ENCODE data around the gene ALG1L2.
"Not testable (repeated sequence)": the region's sequence is repeated elsewhere in the genome, so short reads cannot be mapped to it uniquely, and the experiment has no call there.

Gene ALG1L2, protein sequence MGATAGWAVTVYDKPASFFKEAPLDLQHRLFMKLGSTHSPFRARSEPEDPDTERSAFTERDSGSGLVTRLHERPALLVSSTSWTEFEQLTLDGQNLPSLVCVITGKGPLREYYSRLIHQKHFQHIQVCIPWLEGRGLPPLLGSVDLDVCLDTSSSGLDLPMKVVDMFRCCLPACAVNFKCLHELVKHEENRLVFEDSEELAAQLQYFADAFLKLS

DNA sequence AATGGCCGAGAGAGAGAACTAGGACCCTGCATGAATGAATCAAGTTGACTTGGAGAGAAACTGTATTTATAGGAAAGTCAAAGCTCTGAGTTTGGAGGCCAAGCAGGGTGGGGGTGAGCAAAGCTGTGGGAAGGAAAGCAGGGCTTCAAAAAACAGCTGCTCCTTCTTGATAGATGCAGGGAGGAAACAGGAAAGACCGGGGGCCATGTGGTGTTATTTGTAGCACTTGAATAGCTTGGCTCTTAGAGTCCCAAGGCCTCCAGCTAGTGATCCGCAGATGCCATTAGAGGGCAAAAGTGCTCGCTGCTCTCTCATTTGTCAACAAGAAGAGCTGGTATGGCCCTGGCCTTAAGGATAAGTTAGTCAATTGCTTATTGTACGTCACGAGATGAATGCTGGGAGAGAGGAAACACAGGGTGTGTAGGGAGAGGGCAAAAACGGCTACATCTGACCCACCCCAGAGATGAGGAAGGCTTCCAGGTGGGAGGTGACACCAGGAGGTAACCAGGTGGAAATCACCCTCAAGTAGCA, at the start of gene ALG1L2:
TSS of gene ALG1L2 (plus strand) at position 481 of the 531 bp plus-strand sequence. CDS start 186 bp downstream, outside the sequence.
- no peak for DNase-seq (ENCODE audit: low read depth)

DNA sequence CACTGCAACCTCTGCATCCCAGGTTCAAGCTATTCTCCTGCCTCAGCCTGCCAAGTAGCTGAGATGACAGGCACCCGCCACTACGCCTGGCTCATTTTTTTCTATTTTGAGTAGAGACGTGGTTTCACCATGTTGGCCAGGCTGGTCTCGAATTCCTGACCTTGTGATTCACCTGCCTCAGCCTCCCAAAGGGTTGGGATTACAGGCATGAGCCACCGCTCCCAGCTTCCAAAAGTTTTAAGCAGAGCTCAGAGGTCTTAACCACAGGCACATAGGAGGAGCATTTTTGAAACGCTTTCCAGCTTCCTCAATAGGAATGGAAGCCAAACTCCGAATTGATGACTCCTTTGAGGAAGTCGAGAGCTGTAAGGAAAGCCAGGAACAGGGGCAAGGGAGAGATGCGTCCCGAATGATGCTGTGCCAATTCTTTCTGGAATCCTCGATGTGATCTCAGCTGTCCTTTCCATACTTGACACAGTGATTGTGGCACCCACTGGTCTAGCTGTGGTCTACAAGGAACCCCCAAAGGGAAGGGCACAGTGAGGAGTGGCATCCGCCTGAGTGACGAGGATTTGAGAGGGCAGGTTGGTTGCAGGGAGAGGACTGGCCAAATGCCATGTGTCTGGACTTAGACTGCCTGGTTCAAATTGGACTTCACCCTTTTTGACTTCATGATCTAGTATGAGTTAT, 44.4 kb upstream of the ALG1L2 start:
- not testable (repeated sequence) for DNase-seq (ENCODE audit: low read depth)

DNA sequence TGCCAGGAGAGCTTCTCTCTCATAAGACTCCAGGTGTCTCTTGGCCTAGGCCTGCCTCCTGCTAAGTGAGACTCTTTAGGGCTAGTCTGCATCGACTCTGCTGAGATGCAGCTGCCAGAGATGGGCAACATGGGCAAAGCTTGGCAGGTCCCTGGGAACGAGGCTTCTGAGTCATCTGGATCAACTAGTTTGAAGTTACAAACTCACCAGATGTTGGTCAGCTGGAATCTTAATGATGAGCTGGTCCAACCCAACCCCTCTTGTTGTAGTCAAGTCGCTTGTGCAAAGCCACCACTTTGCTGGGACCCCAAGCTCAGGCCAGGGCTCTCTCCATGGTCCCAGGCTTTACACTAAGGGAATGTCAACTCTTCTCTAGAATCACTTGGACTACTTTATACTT, 38.9 kb upstream of the ALG1L2 start:
- DNase-seq (ENCODE audit: low read depth): not testable (repeated sequence)

DNA sequence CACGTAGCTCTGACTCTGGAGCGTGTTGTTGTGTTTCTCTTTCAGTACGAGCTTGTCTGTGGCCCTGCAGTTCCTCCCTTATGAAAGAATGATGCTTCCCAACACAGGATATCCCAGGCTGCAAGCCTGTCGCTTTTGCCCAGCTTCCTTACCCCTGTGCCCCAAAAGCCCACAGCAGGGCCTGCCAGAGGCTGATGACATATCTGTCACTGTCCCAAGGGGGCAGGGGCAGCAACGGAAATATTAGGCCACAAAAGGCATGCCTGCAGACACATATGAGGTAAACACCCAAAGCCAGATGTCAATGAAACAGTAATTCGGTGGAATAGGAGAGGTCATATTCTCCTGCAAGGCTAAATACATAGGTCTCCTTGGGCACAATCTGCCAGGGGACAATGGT, 38.0 kb upstream of the ALG1L2 start:
- not testable (repeated sequence) for DNase-seq (ENCODE audit: low read depth)

DNA sequence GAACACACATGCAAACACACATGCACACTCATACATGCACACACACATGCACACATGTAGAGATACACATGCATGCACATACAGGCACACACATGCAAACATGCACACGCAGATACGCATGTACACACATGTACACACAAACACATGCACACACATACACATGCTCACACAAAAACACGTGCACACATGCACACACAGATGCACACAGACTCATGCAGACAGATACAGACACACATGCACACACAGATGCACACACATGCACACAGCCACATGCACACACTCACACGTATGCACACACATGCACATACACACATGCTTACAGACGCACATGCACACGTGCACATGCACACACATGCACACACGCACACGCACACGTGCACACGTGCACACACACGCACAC, 37.3 kb upstream of the ALG1L2 start:
- DNase-seq (ENCODE audit: low read depth): no peak

DNA sequence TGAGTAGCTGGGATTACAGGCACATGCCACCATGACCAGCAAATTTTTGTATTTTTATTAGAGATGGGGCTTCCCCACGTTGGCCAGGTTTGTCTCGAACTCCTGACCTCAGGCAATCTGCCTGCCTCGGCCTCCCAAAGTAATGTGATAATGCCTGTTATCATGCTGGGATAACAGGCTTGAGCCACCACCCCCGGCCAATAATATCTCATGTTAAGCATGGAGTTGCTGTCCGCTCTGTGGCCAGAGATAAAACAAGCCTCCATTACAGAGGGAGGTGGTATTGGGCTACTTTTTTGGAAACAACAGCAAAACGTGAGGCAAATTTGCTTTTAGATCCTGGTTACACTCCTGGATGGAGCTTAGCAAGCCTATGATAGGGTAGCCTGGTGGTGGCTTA, 32.9 kb upstream of the ALG1L2 start:
- DNase-seq (ENCODE audit: low read depth): no peak

DNA sequence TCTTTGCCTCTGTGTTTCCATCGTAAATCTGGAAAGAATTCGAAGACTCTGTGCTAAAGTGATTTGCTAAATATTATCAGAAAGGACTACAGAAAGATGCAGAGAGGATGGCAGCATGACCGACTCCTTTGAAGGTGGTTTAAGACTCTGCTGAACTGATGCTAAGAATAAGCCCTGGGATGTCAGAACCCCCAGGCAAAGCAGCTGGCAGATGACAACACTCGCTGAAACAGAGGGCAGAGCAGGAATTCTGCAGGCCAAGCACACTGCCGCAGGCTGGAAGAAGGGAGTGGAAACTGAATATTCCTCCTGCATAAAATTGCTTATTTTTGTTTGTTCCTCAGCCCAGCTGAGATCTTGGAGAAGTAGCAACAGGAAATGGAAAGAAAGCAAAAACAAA, 29.3 kb upstream of the ALG1L2 start:
- DNase-seq (ENCODE audit: low read depth): not testable (repeated sequence)

DNA sequence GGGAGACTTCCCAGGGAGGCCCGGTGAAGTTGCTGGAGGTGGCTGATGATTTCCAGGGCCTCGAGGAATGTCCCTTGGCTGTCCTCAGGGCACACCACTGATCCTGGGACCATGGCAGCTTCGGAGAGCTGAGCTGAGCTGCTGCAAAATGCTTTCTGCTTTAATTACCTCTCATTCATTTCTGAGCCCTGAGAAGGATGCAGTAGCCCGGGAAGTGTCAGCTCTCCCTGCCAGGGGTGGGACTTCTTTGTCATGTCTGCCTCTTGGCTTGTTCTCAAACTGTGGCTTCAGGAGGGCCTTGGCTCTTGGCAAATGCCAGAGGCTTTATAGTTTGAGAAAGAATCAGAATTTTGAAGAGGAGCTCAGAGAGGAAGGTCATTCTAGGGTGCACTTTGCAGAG, 28.7 kb upstream of the ALG1L2 start:
- not testable (repeated sequence) for DNase-seq (ENCODE audit: low read depth)

DNA sequence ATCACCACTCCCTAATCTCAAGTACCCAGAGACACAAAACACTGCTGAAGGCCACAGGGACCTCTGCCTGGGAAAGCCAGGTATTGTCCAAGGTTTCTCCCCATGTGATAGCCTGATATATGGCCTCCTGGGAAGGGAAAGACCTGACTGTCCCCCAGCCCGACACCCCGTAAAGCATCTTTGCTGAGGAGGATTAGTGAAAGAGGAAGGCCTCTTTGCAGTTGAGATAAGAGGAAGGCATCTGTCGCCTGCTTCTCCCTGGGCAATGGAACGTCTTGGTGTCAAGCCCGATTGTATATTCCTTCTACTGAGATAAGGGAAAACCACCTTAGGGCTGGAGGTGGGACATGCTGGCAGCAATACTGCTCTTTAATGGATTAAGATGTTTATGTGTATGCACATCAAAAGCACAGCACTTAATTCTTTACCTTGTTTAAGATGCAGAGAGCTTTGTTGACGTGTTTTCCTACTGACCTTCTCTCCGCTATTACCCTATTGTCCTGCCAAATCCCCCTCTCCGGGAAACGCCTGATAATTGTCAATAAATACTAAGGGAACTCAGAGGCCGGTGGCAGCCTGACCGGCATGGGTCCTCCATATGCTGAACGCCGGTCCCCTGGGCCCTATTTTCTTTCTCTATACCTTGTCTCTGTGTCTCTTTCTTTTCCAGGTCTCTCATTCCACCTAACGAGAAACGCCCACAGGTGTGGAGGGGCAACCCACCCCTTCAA, 23.9 kb upstream of the ALG1L2 start:
- DNase-seq (ENCODE audit: low read depth): not testable (repeated sequence)

DNA sequence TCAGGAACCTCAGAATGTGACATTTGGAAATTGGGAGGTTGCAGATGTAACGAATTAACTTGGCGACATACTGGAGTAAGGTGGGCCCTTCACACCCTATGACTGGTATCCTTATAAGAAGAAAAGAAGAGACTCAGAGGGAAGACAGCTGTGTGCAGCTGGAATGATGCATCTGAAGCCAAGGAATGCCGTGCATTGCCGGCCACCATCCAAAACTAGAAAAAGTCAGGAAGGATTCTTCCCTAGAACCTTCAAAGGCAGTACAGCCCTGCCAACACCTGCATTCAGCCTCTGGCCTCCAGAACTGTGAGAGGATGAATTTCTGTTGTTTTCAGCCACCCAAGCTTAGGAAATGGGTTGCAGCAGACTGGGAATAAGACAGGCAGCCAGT, 23.4 kb upstream of the ALG1L2 start:
- DNase-seq (ENCODE audit: low read depth): not testable (repeated sequence)

DNA sequence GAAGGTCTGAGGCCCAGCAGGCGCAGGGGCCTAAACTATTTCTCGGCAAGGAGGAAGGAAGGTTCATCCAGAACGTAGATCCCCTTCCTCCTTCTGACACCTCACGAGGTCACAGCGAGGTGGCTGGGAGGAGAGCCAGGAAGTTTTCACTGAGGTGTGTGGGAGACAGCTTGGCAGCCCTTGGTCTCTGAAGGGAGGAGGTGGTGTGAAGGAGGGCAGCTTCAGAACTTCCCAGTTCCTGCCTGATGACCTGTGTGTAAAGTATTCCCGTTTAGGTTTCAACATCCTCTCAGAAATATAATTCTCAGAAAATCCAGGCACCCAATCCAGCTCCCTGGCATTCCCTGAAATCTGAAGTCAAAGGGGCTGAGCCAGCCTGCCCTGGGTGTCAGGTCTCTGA, 22.9 kb upstream of the ALG1L2 start:
- DNase-seq (ENCODE audit: low read depth): not testable (repeated sequence)

DNA sequence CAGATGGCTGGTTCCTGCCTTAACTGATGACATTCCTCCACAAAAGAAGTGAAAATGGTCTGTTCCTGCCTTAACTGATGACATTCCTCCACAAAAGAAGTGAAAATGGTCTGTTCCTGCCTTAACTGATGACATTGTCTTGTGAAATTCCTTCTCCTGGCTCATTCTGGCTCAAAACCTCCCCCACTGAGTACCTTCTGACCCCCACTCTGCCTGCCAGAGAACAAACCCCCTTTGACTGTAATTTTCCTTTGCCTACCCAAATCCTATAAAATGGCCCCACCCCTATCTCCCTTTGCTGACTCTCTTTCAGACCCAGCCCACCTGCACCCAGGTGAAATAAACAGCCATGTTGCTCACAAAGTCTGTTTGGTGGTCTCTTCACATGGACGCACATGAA, 22.5 kb upstream of the ALG1L2 start:
- DNase-seq (ENCODE audit: low read depth): not testable (repeated sequence)

DNA sequence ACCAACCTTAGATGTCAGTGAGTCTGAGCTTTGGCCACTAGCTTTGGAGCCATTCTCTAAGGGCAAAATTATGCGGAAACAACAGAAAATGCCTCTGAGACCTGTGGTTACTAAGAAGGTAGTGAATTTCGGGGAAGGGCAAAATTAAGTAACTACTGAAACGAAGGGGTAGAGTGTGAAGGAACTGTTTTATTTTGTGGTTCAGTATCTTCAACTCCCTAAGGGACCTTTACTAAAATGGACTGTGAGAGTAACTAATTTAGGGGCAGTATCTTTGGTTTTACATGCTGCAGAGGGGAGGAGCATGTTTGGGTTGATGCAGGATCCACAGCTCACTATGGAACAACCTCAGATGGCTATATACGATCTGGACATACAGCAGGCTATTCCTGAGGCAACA, 8.0 kb upstream of the ALG1L2 start:
- no peak for DNase-seq (ENCODE audit: low read depth)

DNA sequence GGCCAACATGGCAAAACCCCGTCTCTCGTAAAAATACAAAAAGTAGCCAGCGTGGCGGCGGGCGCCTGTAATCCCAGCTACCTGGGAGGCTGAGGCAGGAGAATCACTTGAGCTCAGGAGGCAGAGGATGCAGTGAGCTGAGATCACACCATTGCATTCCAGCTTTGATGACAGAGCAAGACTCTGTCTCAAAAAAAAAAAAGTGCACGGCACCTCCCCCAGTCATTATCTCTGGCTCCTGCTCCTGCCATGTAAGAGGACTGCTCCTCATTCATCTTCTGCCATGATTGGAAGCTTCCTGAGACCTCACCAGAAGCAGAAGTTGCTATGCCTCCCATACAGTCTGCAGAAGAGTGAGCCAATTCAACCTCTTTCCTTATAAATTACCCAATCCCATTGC, 4.0 kb upstream of the ALG1L2 start:
- DNase-seq (ENCODE audit: low read depth): no peak

DNA sequence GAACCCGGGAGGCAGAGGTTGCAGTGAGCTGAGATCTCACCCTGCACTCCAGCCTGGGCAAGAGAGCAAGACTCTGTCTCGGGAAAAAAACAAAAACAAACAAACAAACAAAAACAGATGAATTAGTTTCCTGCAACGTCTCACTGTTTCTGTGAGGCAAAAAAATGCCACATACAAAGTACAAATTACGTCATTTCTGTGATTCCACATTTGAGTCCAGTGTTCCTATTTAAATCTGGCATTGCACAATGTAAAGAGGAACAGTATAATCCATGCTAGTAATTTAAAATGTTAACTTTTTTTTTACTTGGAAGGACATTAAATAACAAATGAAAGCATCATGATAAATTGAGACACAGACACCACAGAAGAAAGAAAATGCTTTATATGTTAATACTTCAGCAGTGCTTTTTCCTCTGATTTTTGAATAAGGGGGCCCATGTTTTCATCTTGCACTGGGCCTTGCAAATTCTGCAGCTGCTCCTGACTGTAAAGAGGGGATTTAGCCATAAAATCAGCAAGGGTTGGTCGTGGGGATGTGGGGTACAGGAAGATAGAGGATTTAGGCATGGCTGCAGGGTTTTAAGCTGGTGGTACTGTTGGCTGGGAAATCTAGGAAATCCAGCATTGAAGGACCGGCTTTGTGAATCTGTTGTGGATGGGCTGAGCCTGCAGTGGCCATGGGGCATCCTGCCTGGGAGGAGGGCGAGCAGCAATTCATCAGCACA, 1.9 kb downstream of the ALG1L2 start:
- DNase-seq (ENCODE audit: low read depth): not testable (repeated sequence)

DNA sequence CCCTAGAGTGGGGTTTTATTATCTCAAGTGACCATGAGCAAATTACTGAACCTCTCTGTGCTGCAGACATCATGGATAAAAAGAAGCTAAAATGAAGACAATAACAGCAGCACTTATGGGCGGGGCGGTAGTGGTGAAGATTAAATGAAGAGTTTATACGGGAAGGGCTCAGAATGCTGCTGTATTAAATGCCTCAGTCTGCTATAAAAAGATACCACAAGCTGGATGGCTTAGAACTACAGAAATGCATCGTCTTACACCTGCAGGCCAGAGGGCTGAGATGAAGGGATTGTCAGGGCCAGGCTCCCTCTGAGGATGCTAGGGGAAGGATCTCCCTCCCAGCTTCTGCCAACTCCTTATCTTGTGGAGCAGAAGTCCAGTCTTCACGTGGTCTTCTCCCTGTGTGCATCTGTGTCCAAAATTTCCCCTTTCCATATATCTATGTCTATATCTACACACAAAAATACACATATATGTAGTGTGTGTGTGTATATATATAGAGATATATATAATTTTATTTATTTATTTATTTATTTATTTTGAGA, 2.9 kb downstream of the ALG1L2 start:
- DNase-seq (ENCODE audit: low read depth): no peak

DNA sequence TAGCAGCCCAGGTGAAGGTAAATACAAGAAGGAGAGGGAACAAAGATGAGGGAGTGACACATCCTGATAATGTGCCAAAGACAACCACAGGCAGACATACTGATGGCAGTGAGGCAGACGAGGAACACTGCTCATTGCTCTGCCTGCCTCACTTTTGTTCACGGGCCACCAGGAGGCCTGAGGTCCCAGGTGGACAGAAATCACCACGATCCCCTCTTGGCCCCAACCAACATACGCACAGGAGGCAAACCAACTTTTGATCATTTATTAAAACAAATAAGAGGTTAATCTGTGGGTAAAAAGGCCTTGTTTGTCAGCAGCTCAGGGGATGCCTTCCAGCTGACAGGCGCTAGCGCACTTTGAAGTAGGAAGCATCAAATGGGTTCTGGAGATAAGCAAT, 4.2 kb downstream of the ALG1L2 start:
- DNase-seq (ENCODE audit: low read depth): no peak

DNA sequence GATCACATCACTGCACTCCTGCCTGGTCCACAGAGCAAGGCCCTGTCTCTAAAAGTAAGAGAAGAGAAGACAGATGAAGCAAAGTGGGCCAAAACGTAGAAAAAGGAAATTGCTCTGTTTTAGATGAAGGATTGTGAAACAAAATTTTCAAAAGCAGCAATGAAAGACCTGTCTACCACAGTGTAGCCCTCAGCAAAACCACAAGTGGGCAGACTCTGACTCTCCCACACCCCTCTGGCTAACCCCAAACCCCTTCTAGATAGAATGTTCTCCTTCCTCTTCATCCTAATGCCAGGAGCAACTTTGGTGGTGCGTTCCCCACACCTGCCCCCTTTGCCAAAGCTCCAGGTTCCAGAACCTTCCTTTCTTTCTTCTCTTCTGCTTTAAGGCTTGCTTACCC, 5.0 kb downstream of the ALG1L2 start:
- not testable (repeated sequence) for DNase-seq (ENCODE audit: low read depth)

DNA sequence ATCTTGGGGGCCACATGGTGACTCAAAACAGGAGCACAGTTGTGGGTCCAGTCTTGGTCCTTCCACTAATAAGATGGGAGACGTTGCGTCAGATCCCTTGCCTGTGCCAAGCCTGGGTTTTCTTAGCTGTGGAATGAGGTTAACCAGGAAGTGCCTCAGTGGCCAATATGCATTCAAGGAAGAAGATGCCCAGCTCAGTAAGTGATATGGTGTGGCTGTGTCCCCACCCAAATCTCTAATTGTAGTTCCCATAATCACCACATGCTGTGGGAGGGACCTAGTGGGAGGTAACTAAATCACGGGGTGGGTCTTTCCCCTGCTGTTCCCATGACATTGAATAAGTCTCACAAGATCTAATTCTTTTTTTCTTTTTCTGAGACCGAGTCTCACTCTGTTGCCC, 6.4 kb downstream of the ALG1L2 start:
- no peak for DNase-seq (ENCODE audit: low read depth)

DNA sequence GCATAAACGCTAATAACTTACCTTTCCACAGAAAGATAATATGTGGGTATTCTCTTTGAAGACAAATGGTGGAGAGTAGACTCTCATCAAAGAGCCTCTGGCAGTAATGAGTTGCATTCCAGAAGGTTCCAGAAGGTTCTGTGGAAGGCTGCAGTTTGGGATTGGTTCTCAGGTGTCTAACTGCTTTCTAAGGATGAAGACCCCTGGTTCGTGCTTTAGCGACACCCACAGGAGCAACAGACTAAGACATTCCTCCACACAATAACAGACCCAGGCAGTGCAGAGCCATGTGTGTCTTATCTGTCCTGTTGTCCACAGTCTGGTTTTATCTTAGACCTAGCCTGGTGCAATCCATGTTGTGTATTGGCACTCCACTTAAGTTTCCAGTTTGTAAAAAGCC, 9.1 kb downstream of the ALG1L2 start:
- DNase-seq (ENCODE audit: low read depth): not testable (repeated sequence)

DNA sequence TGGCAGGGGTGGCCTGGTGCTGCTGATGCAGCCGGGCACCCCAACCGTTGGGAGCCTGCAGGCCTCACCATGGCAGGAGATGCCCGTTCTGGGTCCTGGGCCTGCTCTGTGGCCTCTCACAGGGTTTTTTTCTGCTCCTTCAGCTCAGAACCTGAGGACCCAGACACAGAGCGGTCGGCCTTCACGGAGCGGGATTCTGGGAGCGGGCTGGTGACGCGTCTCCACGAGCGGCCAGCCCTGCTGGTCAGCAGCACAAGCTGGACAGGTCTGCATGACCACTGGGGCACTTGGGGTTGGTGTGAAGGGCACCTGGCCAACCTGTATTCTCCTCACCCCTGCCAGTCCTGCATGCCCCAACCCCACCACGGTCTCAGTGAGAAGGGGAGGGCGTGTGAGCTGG, 10.3 kb downstream of the ALG1L2 start:
- DNase-seq (ENCODE audit: low read depth): no peak
